HEK293T (cell line): Measurements from ENCODE around the gene RGMB.

Experiments
- CTCF ChIA-PET: fragments of 350-600 bp; formaldehyde crosslinking; extraction: SDS; loops from one replicate; lab custom pipeline; 2021; ENCODE audit warnings: antibody characterized with exemption, inconsistent platforms; lab: Yijun Ruan, JAX
- POLR2A ChIA-PET: fragments of 350-600 bp; formaldehyde crosslinking; extraction: SDS; loops from one replicate; lab custom pipeline; 2020; ENCODE audit warnings: antibody characterized with exemption, inconsistent platforms; lab: Yijun Ruan, JAX
- DNase-seq: peaks from one replicate; pipeline ENCODE4 v3.0.0; 2012; ENCODE audit warnings: mixed read lengths; ENCODE audit errors: extremely low spot score
- ARNT ChIP-seq: fragments of 450-650 bp; IDR thresholded peaks from 2 replicates; pipeline ENCODE4 v1.6.1; 2017; ENCODE audit warnings: mild to moderate bottlenecking
- BHLHE40 ChIP-seq: fragments of 450-650 bp; IDR thresholded peaks from 2 replicates; pipeline ENCODE4 v1.6.1; 2016; ENCODE audit warnings: mild to moderate bottlenecking, moderate library complexity, borderline replicate concordance
- CTBP1 ChIP-seq: fragments of 450-650 bp; IDR thresholded peaks from 2 replicates; pipeline ENCODE4 v1.6.1; 2016; ENCODE audit warnings: borderline replicate concordance
- ELF4 ChIP-seq: fragments of 450-650 bp; IDR thresholded peaks from 2 replicates; pipeline ENCODE4 v1.6.1; 2017; ENCODE audit warnings: antibody characterized with exemption
- FOXA1 ChIP-seq: fragments of 450-650 bp; IDR thresholded peaks from 2 replicates; pipeline ENCODE4 v1.6.1; 2016; ENCODE audit warnings: mild to moderate bottlenecking
- FOXK2 ChIP-seq: fragments of 450-650 bp; IDR thresholded peaks from 2 replicates; pipeline ENCODE4 v1.6.1; 2016; ENCODE audit warnings: mild to moderate bottlenecking
- FOXM1 ChIP-seq: fragments of 450-650 bp; IDR thresholded peaks from 2 replicates; pipeline ENCODE4 v1.6.1; 2017; ENCODE audit warnings: mild to moderate bottlenecking, borderline replicate concordance
- HDGF ChIP-seq: fragments of 450-650 bp; IDR thresholded peaks from 2 replicates; pipeline ENCODE4 v1.6.1; 2017; ENCODE audit warnings: antibody characterized with exemption, borderline replicate concordance
- L3MBTL2 ChIP-seq: fragments of 450-650 bp; conservative IDR thresholded peaks from 2 replicates; pipeline ENCODE4 v1.6.1; 2016; ENCODE audit warnings: mild to moderate bottlenecking
- LEF1 ChIP-seq: fragments of 450-650 bp; IDR thresholded peaks from 2 replicates; pipeline ENCODE4 v1.6.1; 2017; ENCODE audit warnings: mild to moderate bottlenecking, borderline replicate concordance
- NFRKB ChIP-seq: fragments of 450-650 bp; IDR thresholded peaks from 2 replicates; pipeline ENCODE4 v1.6.1; 2016; ENCODE audit warnings: mild to moderate bottlenecking, moderate library complexity
- SP1 ChIP-seq: fragments of 450-650 bp; IDR thresholded peaks from 2 replicates; pipeline ENCODE4 v1.6.1; 2017
- SUZ12 ChIP-seq: fragments of 450-650 bp; IDR thresholded peaks from 2 replicates; pipeline ENCODE4 v1.6.1; 2016; ENCODE audit warnings: mild to moderate bottlenecking
- TARDBP ChIP-seq: fragments of 450-650 bp; IDR thresholded peaks from 2 replicates; pipeline ENCODE4 v1.6.1; 2016
- ZNF384 ChIP-seq: fragments of 450-650 bp; IDR thresholded peaks from 2 replicates; pipeline ENCODE4 v1.6.1; 2016
- TF ChIP-seq, protein P1 (sequence below): fragments of 450-650 bp; IDR thresholded peaks from 2 replicates; pipeline ENCODE4 v1.6.1; 2016

RGMB gene

GRCh38 chr5:98840946-98841345 lies 67.5 kb downstream of the RGMB start:
- POLR2A ChIA-PET: no interaction called here
- DNase-seq: no peak
- TF ChIP-seq L3MBTL2: no peak
- no peak for TF ChIP-seq CTBP1
- TF ChIP-seq FOXA1: no peak
- TF ChIP-seq ELF4: no peak
- TF ChIP-seq BHLHE40: no peak
- no peak for TF ChIP-seq TARDBP
- TF ChIP-seq FOXK2: no peak
- TF ChIP-seq LEF1: no peak
- CTCF ChIA-PET: no interaction called here

GRCh38 chr5:98843481-98843880 lies 70.0 kb downstream of the RGMB start:
- DNase-seq: no peak
- CTCF ChIA-PET: no interaction called here
- TF ChIP-seq BHLHE40: no peak
- TF ChIP-seq ARNT: no peak
- TF ChIP-seq FOXM1: no peak
- no peak for TF ChIP-seq SUZ12
- no peak for TF ChIP-seq NFRKB
- TF ChIP-seq FOXA1: no peak
- TF ChIP-seq HDGF: no peak
- TF ChIP-seq, protein P1, sequence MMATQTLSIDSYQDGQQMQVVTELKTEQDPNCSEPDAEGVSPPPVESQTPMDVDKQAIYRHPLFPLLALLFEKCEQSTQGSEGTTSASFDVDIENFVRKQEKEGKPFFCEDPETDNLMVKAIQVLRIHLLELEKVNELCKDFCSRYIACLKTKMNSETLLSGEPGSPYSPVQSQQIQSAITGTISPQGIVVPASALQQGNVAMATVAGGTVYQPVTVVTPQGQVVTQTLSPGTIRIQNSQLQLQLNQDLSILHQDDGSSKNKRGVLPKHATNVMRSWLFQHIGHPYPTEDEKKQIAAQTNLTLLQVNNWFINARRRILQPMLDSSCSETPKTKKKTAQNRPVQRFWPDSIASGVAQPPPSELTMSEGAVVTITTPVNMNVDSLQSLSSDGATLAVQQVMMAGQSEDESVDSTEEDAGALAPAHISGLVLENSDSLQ: no peak
- POLR2A ChIA-PET: no interaction called here

- POLR2A ChIA-PET: no interaction called here
- DNase-seq: no peak
- CTCF ChIA-PET: no interaction called here
- TF ChIP-seq, protein P1: no peak
- TF ChIP-seq BHLHE40 (no peak), ELF4 (no peak), L3MBTL2 (no peak), SUZ12 (no peak), SP1 (no peak), NFRKB (no peak), HDGF (no peak), CTBP1 (no peak), FOXA1 (no peak), TARDBP (no peak), ZNF384 (no peak)
These were observed 71.4 kb downstream of the RGMB start for GRCh38 chr5:98844865-98845264.

DNA sequence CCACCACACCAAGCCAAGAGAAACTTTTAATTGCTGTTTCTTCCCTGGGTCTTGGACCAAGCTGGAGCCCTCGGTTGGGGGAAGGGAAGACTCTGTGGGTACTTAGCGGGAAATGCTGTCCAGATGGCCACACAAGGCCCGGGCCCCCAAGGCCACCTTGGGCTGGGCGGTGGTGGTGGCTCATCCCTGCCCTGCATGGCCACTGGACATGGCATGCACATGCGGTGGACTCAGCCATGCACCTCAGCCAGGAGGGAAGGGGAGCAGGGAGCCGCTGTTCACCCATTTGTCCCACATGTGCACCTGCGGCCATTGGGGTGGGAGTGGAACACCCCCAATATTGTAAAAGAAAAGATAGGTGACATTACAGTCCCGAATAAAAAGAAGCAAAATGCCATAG lies 72.4 kb downstream of the RGMB start:
- ChIA-PET POLR2A (no interaction called here), CTCF (no interaction called here)
- no peak for DNase-seq
- no peak for TF ChIP-seq ZNF384
- TF ChIP-seq L3MBTL2: no peak
- TF ChIP-seq ELF4: no peak
- no peak for TF ChIP-seq SUZ12
- TF ChIP-seq, protein P1: no peak
- TF ChIP-seq FOXK2: no peak
- TF ChIP-seq CTBP1: no peak
- no peak for TF ChIP-seq SP1
